Measurements from ENCODE around the gene DIP2B. TPM values are rescaled to one million over a fixed set of nuclear protein-coding genes. Genes with fewer than 3 reads are reported as not detected.

DIP2B gene
- total RNA-seq, 1 donor from 2014 or later: 8.5 TPM

DNA sequence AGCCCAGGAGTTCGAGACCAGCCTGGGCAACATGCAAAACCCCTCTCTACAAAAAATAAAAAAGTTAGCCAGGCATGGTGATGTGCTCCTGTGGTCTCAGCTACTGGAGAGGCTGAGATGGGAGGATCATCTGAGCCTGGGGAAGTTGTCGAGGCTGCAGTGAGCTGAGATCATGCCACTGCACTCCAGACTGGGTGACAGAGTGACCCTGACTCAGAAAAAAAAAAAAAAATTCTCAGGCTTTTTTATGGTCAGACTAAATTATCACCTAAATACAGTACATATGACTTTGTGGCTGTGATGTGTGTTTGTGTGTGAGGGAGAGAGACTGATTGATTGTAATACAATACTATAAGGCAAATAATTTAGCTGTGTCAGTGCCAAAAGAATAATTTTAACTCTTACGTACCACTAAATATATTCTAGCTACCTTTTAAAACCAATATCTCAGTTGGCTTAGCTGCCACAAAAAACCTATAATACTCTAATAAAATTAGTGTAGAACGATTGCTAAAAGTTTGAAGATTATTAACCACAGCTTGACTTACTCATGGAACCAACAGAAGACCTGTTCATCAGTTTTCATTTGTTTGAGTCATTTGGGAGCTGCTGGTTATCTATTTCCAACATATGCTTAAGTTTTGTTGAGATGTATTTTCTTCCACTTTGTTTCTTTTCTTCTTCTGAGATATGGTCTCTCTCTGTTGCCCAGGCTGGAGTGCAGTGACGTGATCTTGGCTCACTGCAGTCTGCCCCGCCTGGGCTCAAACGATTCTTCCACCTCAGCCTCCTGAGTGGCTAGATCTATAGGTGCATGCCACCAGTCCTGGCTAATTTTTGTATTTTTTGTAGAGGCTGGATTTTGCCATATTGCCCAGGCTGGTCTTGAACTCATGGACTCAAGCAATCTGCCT lies 58.0 kb downstream of the DIP2B start:
- no peak overlapping the region for H3K27ac ChIP-seq
- H3K9me3 ChIP-seq: no peaks in the 10 kb centered on the region
- intact Hi-C loops (cut with DNase I): no loop called here
- H3K4me3 ChIP-seq: no peak overlapping the region
- TF ChIP-seq, protein P1, sequence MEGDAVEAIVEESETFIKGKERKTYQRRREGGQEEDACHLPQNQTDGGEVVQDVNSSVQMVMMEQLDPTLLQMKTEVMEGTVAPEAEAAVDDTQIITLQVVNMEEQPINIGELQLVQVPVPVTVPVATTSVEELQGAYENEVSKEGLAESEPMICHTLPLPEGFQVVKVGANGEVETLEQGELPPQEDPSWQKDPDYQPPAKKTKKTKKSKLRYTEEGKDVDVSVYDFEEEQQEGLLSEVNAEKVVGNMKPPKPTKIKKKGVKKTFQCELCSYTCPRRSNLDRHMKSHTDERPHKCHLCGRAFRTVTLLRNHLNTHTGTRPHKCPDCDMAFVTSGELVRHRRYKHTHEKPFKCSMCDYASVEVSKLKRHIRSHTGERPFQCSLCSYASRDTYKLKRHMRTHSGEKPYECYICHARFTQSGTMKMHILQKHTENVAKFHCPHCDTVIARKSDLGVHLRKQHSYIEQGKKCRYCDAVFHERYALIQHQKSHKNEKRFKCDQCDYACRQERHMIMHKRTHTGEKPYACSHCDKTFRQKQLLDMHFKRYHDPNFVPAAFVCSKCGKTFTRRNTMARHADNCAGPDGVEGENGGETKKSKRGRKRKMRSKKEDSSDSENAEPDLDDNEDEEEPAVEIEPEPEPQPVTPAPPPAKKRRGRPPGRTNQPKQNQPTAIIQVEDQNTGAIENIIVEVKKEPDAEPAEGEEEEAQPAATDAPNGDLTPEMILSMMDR (IDR thresholded peaks at IDR 0.05): no peak
- no peak for DNase-seq (ENCODE audit: low spot score in 2 of 2)
- peaks cover 0 to 6% of the 10 kb centered on the region in 2 donors for H3K4me1 ChIP-seq
- no peaks in the 10 kb centered on the region for H3K36me3 ChIP-seq
- no peaks in the 10 kb centered on the region for H3K27me3 ChIP-seq

DNA sequence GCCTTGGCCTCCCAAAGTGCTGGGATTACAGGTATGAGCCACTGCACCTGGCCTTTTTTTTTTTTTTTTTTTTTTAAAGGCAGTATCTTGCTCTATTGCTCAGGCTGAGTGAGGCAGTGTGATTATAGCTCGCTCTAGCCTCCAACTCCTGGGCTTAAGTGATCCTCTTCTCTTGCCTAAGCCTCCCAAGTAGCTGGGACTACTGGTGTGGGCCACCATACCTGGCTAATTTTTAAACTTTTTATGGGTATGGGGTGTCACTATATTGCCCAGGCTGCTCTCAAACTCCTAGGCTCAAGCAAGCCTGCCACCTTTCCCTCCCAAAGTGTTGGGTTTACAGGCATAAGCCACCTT lies 58.6 kb downstream of the DIP2B start:
- Histone ChIP-seq H3K36me3 (no peaks in the 10 kb centered on the region), H3K4me1 (peaks cover 0 to 8% of the 10 kb centered on the region in 2 donors), H3K4me3 (no peak overlapping the region), H3K27me3 (no peaks in the 10 kb centered on the region), H3K9me3 (no peaks in the 10 kb centered on the region), H3K27ac (no peak overlapping the region)
- no peak for DNase-seq (ENCODE audit: low spot score in 2 of 2)
- intact Hi-C loops (cut with DNase I): no loop called here
- TF ChIP-seq, protein P1 (IDR thresholded peaks at IDR 0.05): no peak

- no peaks in the 10 kb centered on the region for H3K27me3 ChIP-seq
- H3K4me3 ChIP-seq: no peak overlapping the region
- no peak overlapping the region for H3K27ac ChIP-seq
- peaks cover 0 to 13% of the 10 kb centered on the region in 2 donors for H3K4me1 ChIP-seq
- TF ChIP-seq, protein P1 (IDR thresholded peaks at IDR 0.05): no peak
- intact Hi-C loops (cut with DNase I): no loop called here
- no peaks in the 10 kb centered on the region for H3K36me3 ChIP-seq
- H3K9me3 ChIP-seq: no peaks in the 10 kb centered on the region
- no peak for DNase-seq (ENCODE audit: low spot score in 2 of 2)
Observed at GRCh38 chr12:50564237-50564947, 59.6 kb downstream of the DIP2B start.

DNA sequence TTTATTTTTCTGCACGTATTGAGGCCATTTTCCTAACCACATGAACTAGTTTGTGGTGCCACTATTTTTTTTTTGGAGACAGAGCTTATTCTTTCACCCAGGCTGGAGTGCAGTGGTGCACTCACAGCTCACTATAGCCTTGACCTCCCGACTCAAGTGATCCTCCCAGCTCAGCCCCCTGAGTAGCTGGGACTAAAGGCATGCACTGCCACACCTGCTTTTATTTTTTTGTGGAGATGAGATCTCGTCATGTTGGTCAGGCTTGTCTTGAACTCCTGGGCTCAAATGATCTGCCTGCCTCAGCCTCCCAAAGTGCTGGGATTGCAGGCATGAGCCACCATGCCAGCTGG lies 60.1 kb downstream of the DIP2B start:
- TF ChIP-seq, protein P1 (IDR thresholded peaks at IDR 0.05): no peak
- Histone ChIP-seq H3K4me3 (no peak overlapping the region), H3K4me1 (peaks cover 0 to 19% of the 10 kb centered on the region in 2 donors), H3K36me3 (no peaks in the 10 kb centered on the region), H3K27ac (no peak overlapping the region), H3K27me3 (no peaks in the 10 kb centered on the region), H3K9me3 (no peaks in the 10 kb centered on the region)
- intact Hi-C loops (cut with DNase I): no loop called here
- DNase-seq (ENCODE audit: low spot score in 2 of 2): no peak

GRCh38 chr12:50566066-50566465 lies 61.3 kb downstream of the DIP2B start:
- no peaks in the 10 kb centered on the region for H3K27me3 ChIP-seq
- no peaks in the 10 kb centered on the region for H3K36me3 ChIP-seq
- DNase-seq (ENCODE audit: low spot score in 2 of 2): no peak
- peaks cover 0 to 20% of the 10 kb centered on the region in 2 donors for H3K4me1 ChIP-seq
- no peak overlapping the region for H3K27ac ChIP-seq
- intact Hi-C loops (cut with DNase I): no loop called here
- H3K4me3 ChIP-seq: no peak overlapping the region
- TF ChIP-seq, protein P1 (IDR thresholded peaks at IDR 0.05): no peak
- no peaks in the 10 kb centered on the region for H3K9me3 ChIP-seq

Measured in ascending aorta (tissue), 2 donors.